ENCODE measurements around the gene DIPK1B. TPM values are rescaled to one million over a fixed set of nuclear protein-coding genes. Genes with fewer than 3 reads are reported as not detected.

The DIPK1B gene
- total and polyA plus RNA-seq, 2 experiments from 2014 or later = 18.7 to 60.0 TPM

GRCh38 chr9:136669791-136670464 is 42.4 kb upstream of the DIPK1B start:
- H3K4me1 Mint-ChIP-seq = peaks cover 2% of the 10 kb centered on the region; the same call in 1 of the 3 replicates
- Histone ChIP-seq H3F3A (replicated peaks; ENCODE audit: low read depth) (no peaks in the 10 kb centered on the region), H3K27me3 (ENCODE audit: insufficient read depth) (no peaks in the 10 kb centered on the region), H3K79me2 (replicated peaks; ENCODE audit: insufficient read depth) (no peaks in the 10 kb centered on the region), H3K4me2 (no peak overlapping the region), H3K4me1 (ENCODE audit: insufficient read depth) (no peaks in the 10 kb centered on the region; the same call in 1 of the 2 replicates), H4K20me1 (replicated peaks; ENCODE audit: insufficient read depth) (no peaks in the 10 kb centered on the region), H3K27ac (ENCODE audit: low read depth) (no peak overlapping the region), H3K4me3 (no peak overlapping the region), H2AFZ (no peak overlapping the region), H3K9me2 (ENCODE audit: insufficient read depth) (no peaks in the 10 kb centered on the region), H3K36me3 (ENCODE audit: insufficient read depth) (no peaks in the 10 kb centered on the region)
- peaks cover 3% of the 10 kb centered on the region for H3K27me3 Mint-ChIP-seq (ENCODE audit: insufficient read depth, low read depth, poor library complexity)
- no peaks in the 10 kb centered on the region for H3K9me3 Mint-ChIP-seq
- ATAC-seq (no peak), DNase-seq (ENCODE audit: low spot score) (no peak)
- no peak overlapping the region for H3K27ac Mint-ChIP-seq
- no peaks in the 10 kb centered on the region for H3K36me3 Mint-ChIP-seq (ENCODE audit: low read depth)
- no peak overlapping the region for H3K4me3 Mint-ChIP-seq
- TF ChIP-seq JUNB (IDR thresholded peaks at IDR 0.05; ENCODE audit: unreplicated experiment) = no peak
- no peak for TF ChIP-seq EZH2phosphoT487 (IDR thresholded peaks at IDR 0.05; ENCODE audit: unreplicated experiment)
- no peak for TF ChIP-seq NANOG (IDR thresholded peaks at IDR 0.05; ENCODE audit: borderline replicate concordance)
- no peak for TF ChIP-seq ETS1 (IDR thresholded peaks at IDR 0.05)
- TF ChIP-seq ZNF462 (CRISPR knock-in tag; IDR thresholded peaks at IDR 0.05) = no peak

All from GM23338 (cell line).